Glomerular visceral epithelial cell (primary cell): Measurements from ENCODE around the gene ZNF268.
"Not testable (repeated sequence)": the region's sequence is repeated elsewhere in the genome, so short reads cannot be mapped to it uniquely, and the experiment has no call there.

Experiments
- DNase-seq: peaks from one replicate; pipeline ENCODE4 v3.0.0-alpha.2; 2016; ENCODE audit errors: extremely low spot score

The ZNF268 gene

DNA sequence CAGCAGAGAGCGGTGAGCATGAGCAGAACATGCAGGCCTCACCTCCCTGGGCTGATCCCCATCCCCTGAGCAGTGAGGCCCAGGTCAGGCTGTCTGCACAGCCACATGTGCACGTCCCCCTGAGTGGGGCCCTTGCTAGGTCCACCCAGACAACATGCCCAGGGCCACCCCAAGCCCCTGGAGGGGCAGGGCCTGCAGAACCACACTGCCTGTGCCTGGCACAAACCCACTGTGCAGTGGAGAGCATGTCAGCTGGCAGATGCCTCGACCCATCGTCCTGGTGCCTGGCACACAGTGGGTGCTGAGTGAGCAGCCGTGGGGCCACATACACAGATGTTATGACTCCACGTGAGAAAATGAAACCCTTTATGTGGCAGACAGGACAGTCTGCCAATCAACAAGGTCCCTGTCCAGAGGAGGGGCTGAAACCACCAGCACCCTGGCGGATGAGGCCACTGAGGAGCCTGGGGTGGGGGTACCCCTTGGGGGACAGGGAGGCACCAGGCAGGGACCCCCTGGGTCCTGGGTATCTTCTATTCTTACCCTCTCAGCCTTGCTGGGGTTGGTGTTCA, 46.1 kb downstream of the ZNF268 start:
- no peak for DNase-seq

DNA sequence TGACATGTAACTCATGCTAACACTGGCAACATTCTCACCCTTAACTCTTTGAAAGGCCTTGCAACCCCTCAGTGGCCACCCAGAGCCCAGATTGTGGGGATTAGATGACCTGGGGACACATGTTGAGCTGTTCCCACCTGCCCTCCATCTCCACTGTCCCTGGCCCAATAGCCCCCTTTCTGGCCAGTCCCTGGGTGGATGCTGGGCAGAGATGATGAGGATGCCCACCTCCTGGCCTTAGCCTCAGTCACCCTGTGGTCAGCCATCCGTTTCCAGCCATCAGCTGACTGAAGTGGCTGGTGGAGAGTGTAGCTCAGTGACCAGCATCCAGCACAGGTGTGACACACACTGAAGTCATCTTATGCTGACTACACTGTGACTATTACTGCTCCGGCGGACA, 49.7 kb downstream of the ZNF268 start:
- DNase-seq, result no peak

DNA sequence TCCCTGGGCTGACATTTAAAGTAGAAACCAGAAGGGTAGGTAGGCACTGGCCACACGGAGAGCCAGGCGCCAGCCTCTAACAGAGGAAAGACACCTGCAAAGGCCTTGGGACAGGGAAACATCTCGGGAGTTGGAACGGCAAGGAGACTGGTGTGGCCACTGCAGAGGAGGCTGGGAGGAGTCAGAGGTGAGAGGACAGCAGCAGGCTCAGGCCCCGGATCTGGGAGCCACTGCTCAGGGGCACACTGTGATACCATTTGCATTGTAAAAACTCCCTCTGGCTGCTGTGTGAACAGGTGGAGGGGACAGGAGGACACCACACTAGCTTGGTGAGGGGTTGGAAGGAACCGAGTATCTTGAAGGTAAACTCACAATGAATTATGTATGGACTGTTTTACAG, 51.7 kb downstream of the ZNF268 start:
- no peak for DNase-seq

DNA sequence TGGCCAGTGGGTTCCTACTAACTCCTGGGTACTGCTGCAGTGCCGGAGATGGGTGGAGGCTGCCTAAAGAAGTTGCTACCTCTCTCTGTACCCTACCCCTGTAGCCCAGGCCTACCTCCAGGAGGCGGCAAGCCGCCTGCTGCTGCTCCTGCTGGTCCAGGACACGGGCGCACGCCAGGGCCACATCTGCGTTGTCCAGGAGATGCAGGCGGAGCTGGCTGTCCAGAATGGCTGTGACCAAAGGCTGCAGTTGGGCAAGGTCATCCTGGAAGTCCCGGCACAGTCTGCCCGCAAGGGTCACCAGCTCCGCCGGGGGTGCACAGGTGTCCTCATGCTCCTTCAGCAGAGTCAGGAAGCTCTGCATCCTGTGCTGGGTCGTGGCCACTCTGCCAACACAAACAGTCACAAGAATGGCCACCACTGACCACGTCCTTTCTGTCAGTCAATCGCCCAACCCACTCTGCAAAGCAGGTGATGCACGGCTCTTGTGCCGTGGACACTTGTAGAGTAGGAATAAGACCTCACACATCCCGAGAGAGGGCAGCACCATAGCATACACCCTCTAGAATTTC, 52.8 kb downstream of the ZNF268 start:
- no peak for DNase-seq

DNA sequence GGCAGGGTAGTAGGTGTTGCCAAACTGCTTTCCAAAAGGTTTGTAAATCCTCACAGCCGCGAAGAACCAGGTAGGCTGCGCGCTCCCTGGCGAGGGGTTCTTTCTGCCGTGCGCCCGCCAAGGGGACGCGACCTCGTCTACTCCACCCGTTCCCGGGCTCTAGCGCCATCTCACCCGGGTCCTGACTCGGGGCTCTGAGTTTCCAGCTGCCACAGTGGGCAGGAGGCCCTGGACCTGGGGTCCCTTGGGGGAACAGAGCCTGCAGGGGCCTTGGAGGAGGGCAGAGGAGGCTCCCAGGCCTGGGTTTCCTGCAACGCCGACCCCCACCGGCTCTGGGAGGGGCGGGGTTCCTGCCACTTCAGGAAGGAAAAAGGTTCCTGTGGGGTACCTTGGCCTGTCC, 53.7 kb downstream of the ZNF268 start:
- no peak for DNase-seq

DNA sequence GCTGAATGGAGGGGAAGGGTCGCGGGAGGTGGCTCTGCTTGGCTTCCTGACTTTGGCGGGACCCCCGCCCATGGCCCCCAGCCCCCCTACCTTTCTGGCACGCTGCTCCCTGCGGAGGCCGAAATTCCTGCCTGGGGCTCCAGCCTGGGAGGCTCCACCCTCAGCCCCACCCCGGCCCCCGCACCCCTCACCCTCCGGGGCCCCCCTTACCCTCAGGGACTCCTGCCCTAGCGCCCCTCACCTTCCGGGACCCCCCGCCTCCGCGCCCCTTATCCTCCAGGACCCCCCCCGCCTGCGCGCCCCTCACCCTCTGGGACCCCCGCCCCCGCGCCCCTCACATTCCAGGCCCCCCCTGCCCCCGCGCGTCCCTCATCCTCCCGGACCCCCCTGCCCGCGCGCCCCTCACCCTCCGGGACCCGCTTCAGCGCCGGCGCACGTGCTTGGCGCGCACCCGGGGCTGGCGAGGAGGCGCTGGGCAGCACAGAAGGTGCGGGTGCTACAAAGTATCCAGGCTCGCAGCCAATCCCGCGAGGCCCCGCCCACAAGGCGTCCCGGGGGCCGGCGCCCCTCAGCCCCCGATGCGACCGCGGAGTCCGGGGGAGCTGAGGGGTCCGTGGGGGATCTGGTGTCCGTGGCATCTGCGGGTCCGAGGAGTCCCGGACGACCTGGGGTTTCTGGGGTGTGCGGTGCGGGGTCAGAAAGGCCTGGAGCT, 54.3 kb downstream of the ZNF268 start, which contains the start of gene ANHX:
ANHX (minus strand) TSS at position 477 of the 712 bp plus-strand sequence. CDS start 1,521 bp downstream, outside the sequence.
- no peak for DNase-seq

DNA sequence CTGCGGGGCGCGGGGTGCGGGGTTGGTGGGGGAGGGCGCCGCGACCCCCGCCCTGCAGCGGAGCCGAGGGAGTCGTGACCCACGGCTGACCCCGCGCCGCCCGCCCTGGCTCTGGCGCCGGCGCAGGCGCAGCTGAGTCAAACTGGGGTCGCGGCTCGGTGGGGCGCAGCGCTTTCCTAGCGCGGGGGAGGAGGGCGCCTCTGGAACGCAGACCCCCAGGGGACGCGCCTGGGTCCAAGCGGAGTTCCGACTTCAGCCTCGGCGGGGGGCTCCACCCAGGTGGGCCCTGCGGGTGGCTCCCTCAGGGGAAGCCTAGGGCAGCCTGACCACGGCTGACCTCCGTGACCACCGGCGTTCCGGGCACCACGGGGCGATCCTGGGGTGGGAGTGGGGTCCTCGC, 54.8 kb downstream of the ZNF268 start:
- no peak for DNase-seq

DNA sequence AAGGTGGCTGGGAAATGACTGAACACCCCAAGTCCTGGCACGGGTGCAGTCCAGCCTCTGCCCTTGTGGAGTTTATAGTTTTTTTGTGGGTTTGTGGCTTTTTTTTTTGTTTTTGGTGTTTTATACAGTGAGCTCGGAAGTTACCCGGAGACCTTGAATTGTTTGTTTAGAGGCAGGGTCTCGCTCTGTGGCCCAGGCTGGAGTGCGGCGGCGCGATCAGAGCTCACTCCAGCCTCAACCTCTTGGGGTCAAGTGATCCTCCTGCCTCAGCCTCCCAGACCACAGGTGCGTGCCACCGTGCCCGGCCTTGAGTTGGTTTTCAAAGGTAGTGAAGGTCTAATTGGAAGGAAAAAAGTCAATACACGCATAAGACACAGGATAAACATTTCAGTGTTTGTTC, 55.3 kb downstream of the ZNF268 start:
- no peak for DNase-seq

DNA sequence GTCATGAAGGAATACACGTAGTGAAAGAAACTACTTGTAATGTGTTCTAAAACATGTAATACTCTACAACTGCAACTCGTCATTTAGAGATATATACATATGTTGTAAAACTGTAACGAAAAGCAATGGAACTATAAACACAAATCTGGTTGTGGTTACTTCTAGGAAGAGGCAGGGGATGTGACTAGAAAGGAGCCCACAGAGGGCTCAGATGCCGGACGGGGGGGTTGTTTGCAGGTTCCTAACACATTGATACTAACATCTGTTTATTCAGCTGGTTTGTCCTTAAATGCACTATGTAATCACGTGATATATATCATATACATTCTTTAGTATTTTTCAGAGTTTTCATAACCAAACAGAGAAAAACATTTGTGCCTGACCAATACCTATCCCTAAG, 70.4 kb downstream of the ZNF268 start:
- no peak for DNase-seq

DNA sequence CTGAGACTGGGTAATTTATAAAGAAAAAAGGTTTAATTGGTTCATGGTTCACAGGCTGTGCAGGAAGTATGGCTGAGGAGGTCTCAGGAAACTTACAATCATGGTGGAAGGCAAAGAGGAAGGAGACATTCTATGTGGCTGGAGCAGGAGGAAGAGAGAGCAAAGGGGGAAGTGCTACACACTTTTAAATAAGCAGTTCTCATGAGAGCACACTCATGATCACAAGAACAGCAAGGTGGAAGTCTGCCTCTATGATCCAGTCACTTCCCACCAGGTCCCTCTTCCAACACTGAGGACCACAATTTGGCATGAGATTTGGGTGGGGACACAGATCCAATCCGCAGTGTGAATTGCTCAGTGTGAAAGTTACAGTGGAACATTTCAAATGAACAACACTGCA, 74.5 kb downstream of the ZNF268 start:
- not testable (repeated sequence) for DNase-seq

DNA sequence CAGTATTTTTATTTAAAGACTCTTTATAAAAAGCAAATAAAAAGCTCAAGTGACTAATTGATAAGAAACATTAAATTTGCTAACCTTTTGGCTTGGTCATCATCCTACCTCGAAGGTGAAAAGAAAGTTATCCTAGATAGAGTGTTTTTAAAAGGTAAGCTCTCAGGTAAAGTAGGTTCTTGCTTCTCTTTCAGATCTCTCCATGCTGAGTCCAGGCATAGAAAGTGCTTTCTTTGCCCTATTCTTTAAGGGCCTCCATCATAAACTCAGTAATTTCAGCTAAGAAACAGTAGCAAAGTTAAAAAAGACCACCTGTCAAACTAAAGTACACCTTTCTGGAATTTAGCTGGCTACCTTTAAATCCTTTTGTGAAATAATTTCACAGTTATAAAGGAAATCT, 75.0 kb downstream of the ZNF268 start:
- no peak for DNase-seq

DNA sequence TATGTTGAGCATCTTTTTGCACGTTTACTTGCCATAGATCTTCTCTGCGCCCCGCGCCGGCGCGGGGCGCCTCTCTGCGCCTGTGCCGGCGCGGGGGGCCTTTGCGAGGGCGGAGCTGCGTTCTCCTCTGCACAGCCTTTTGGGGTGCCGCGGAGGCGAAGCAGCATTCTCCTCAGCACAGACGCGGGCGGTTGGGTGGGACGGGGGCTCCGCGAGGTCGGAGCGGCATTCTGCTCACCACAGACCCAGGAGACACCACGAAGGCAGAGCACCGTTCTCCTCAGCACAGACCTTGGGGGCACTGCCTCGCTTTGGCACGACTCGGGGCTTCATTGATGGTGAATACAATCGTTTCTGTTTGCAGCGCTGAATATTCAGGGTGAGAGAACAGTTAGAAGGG, 82.9 kb downstream of the ZNF268 start:
- DNase-seq, result no peak
